OCI-LY3 (cell line): ENCODE measurements around the gene AKR1C4.

ENCODE experiments used
- H2AFZ ChIP-seq: fragments of 200-600, 300-600 bp; shearing (Covaris generic); 2 replicates; pipeline ENCODE4 v1.6.0; 2014; ENCODE audit warnings: antibody characterized with exemption, low read depth, low read length
- H3K27ac ChIP-seq: fragments of 200-600, 300-600 bp; sonication (generic); 2 replicates; pipeline ENCODE4 v1.5.1; 2014; ENCODE audit warnings: mild to moderate bottlenecking, low read length, moderate library complexity, mixed read lengths
- H3K27me3 ChIP-seq: fragments of 200-600, 300-600 bp; sonication (generic); 2 replicates; pipeline ENCODE4 v1.6.1; 2014; ENCODE audit warnings: low read depth, low read length, mixed read lengths
- H3K36me3 ChIP-seq: fragments of 200-600, 300-600 bp; sonication (generic); replicated peaks from 2 replicates; pipeline ENCODE3; 2014; ENCODE audit warnings: low read depth, low read length, mixed read lengths
- H3K4me1 ChIP-seq: fragments of 300-600, 200-600 bp; sonication (generic); 2 replicates; pipeline ENCODE4 v1.6.1; 2014; ENCODE audit warnings: low read length, mixed read lengths
- H3K4me2 ChIP-seq: fragments of 200-600, 300-600 bp; sonication (generic); 2 replicates; pipeline ENCODE4 v1.6.1; 2014; ENCODE audit warnings: low read length, mixed read lengths
- H3K4me3 ChIP-seq: fragments of 300-600, 200-600 bp; sonication (generic); 2 replicates; pipeline ENCODE4 v1.5.1; 2014; ENCODE audit warnings: antibody characterized with exemption, mild to moderate bottlenecking, low read length, moderate library complexity
- H3K79me2 ChIP-seq: fragments of 300-600, 200-600 bp; shearing (Covaris generic); 2 replicates; pipeline ENCODE4 v1.6.1; 2014; ENCODE audit warnings: mild to moderate bottlenecking, low read length, mixed read lengths
- H3K9ac ChIP-seq: fragments of 300-600, 200-600 bp; shearing (Covaris generic); 2 replicates; pipeline ENCODE4 v1.6.0; 2014; ENCODE audit warnings: mild to moderate bottlenecking, low read length, moderate library complexity
- H3K9me3 ChIP-seq: fragments of 200-600, 300-600 bp; shearing (Covaris generic); 2 replicates; pipeline ENCODE4 v1.6.1; 2014; ENCODE audit warnings: low read length, mixed read lengths; ENCODE audit not compliant: insufficient read depth
- H4K20me1 ChIP-seq: fragments of 200-600, 300-600 bp; sonication (generic); 2 replicates; pipeline ENCODE4 v1.6.1; 2016; ENCODE audit warnings: low read length, mixed read lengths; ENCODE audit not compliant: insufficient read depth
- EZH2phosphoT487 ChIP-seq: fragments of 200-600 bp; shearing (Covaris generic); IDR thresholded peaks from 2 replicates; pipeline ENCODE4 v1.6.1; 2018; ENCODE audit warnings: antibody characterized with exemption, mixed run types, low read depth
- TF ChIP-seq, protein P1 (sequence below): fragments of 200-600, 300-600 bp; sonication (generic); IDR thresholded peaks from 2 replicates; pipeline ENCODE4 v1.5.1; 2014; ENCODE audit warnings: antibody characterized with exemption, low read length, low read depth

Gene AKR1C4

DNA sequence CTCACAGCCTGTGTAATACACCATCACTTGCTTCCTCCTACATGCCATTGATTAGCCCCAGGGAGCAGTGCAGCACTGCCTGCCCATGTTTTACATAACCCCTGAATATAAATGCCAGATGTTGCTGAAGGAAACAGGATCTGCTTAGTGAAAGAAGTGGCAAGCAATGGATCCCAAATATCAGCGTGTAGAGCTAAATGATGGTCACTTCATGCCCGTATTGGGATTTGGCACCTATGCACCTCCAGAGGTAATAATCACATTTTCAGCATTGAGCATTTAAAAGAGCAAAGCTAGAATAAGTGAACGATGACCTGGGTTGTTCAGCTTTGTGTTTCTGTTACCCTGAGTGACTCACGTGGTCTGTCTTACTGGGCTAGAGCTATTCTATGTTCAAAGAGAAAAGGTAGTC, at the start of gene AKR1C4:
TSS of gene AKR1C4 (plus strand) at position 136 of the 412 bp plus-strand sequence. CDS start at position 167, 31 bp downstream.
- Histone ChIP-seq H2AFZ (no peak within 1 kb of the TSS), H3K9me3 (no peaks in the 10 kb centered on the region), H4K20me1 (no peaks in the 10 kb centered on the region), H3K27ac (no peak within 1 kb of the TSS), H3K9ac (no peak within 1 kb of the TSS), H3K27me3 (no peaks in the 10 kb centered on the region), H3K79me2 (no peaks in the 10 kb centered on the region), H3K36me3 (no peaks in the 10 kb centered on the region), H3K4me2 (no peak within 1 kb of the TSS), H3K4me1 (no peaks in the 10 kb centered on the region), H3K4me3 (no peak within 1 kb of the TSS)
- TF ChIP-seq, protein P1, sequence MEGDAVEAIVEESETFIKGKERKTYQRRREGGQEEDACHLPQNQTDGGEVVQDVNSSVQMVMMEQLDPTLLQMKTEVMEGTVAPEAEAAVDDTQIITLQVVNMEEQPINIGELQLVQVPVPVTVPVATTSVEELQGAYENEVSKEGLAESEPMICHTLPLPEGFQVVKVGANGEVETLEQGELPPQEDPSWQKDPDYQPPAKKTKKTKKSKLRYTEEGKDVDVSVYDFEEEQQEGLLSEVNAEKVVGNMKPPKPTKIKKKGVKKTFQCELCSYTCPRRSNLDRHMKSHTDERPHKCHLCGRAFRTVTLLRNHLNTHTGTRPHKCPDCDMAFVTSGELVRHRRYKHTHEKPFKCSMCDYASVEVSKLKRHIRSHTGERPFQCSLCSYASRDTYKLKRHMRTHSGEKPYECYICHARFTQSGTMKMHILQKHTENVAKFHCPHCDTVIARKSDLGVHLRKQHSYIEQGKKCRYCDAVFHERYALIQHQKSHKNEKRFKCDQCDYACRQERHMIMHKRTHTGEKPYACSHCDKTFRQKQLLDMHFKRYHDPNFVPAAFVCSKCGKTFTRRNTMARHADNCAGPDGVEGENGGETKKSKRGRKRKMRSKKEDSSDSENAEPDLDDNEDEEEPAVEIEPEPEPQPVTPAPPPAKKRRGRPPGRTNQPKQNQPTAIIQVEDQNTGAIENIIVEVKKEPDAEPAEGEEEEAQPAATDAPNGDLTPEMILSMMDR: no peak
- TF ChIP-seq EZH2phosphoT487: no peak

DNA sequence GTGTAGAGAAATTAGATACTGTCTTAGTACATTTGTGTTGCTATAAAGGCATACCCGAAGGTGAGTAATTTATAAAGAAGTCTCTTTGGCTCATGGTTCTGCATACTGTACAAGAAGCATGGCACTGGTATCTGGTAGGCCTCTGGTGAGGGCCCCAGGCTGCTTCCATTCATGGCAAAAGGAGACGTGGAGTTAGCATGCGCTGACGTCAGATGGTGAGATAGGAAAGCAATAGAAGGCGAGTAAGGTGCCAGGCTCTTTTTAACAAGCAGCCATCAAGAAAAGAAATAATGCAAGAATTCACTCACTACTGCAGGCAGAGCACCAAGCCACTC, 49.8 kb upstream of the AKR1C4 start:
- no peaks in the 10 kb centered on the region for H3K9me3 ChIP-seq
- TF ChIP-seq, protein P1: no peak
- no peak for TF ChIP-seq EZH2phosphoT487
- H3K27me3 ChIP-seq: no peaks in the 10 kb centered on the region
- H4K20me1 ChIP-seq: no peaks in the 10 kb centered on the region
- no peak overlapping the region for H3K4me2 ChIP-seq
- no peaks in the 10 kb centered on the region for H3K36me3 ChIP-seq
- no peak overlapping the region for H3K9ac ChIP-seq
- H3K4me1 ChIP-seq: no peaks in the 10 kb centered on the region
- H3K27ac ChIP-seq: no peak overlapping the region
- no peak overlapping the region for H2AFZ ChIP-seq
- H3K79me2 ChIP-seq: no peaks in the 10 kb centered on the region
- H3K4me3 ChIP-seq: no peak overlapping the region

DNA sequence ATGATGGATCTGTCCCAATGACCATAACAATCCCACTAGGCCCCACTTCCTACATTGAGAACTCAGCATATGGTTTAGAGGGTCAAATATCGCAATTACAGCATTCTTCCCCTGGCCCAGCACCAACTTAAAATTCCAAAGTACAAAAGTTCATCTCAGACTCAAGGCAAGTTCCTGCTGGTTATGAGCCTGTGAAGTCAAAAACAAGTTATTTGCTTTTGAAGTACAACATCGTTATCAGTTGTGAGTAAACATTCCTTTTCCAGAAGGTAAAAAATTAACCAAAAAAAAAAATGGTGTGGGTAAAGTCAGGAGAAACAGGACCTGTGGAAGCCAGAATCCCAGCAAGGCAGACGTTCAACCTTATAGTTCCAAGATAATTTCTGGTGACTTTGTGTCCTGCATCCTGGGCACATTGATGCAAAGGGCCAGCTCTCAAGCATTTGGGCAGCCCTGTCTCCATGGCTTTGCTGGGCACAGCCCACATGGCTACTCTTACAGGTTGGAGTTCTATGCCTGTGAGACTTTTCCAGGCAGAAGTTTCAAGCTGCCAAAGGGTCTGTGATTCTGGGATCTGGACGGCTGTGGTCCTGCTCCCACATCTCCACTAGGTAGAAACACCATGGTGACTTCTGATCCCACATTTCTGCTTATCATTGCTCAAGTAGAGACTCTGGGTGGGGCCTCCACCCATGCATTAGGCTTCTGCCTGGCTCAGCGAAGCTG, 49.2 kb upstream of the AKR1C4 start:
- no peak overlapping the region for H3K9ac ChIP-seq
- H2AFZ ChIP-seq: no peak overlapping the region
- no peaks in the 10 kb centered on the region for H3K9me3 ChIP-seq
- H3K4me2 ChIP-seq: no peak overlapping the region
- H3K4me1 ChIP-seq: no peaks in the 10 kb centered on the region
- no peak overlapping the region for H3K27ac ChIP-seq
- no peaks in the 10 kb centered on the region for H3K27me3 ChIP-seq
- no peak for TF ChIP-seq EZH2phosphoT487
- TF ChIP-seq, protein P1: no peak
- no peaks in the 10 kb centered on the region for H3K79me2 ChIP-seq
- H3K4me3 ChIP-seq: no peak overlapping the region
- H3K36me3 ChIP-seq: no peaks in the 10 kb centered on the region
- H4K20me1 ChIP-seq: no peaks in the 10 kb centered on the region

DNA sequence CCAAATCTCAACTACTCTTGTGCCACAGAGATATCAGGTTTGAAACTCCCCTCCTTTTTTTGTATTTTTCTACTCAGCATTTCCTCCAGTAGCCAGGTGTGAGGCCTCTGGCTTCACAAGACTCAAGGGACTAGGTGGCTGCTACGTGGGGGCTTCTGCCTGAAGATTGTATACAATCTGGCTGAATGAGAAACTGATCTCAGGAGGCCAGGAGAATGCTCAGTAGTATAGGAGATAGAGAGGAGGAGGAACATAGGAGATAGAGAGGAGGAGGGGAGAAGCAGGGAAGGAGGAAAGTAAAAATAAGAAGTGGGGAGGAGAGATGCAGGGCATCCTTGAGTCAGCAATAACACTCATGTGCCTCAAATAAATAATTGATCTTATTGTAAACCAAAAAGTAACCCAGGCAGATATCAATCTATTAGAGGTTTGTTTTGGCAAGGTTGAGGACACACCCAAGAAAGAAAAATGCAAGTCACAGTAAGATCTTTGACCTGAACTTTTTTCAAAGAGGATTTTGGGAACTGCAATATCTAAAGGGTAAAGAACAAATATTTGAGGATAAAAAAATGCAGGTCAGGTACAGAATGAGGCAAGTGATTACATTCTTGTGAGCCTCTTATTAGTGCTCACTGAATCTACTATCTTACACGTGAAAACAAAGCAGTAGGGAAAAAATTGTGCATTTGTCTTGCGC, 48.5 kb upstream of the AKR1C4 start:
- Histone ChIP-seq H4K20me1 (no peaks in the 10 kb centered on the region), H3K27ac (no peak overlapping the region), H3K4me2 (no peak overlapping the region), H3K79me2 (no peaks in the 10 kb centered on the region), H3K4me1 (no peaks in the 10 kb centered on the region), H3K4me3 (no peak overlapping the region), H2AFZ (no peak overlapping the region), H3K27me3 (no peaks in the 10 kb centered on the region), H3K36me3 (no peaks in the 10 kb centered on the region), H3K9ac (no peak overlapping the region), H3K9me3 (no peaks in the 10 kb centered on the region)
- TF ChIP-seq, protein P1: no peak
- TF ChIP-seq EZH2phosphoT487: no peak
